Activated CD4-positive, alpha-beta T cell treated with anti-CD3 and anti-CD28 coated beads for 1 hour (primary cell): ENCODE measurements around the gene FEZ2.

Experiments
- DNase-seq: peaks from one replicate; pipeline ENCODE4 v3.0.0-alpha.2; 2020

FEZ2 gene

GRCh38 chr2:36526226-36526625 is 71.7 kb downstream of the FEZ2 start:
- no peak for DNase-seq

DNA sequence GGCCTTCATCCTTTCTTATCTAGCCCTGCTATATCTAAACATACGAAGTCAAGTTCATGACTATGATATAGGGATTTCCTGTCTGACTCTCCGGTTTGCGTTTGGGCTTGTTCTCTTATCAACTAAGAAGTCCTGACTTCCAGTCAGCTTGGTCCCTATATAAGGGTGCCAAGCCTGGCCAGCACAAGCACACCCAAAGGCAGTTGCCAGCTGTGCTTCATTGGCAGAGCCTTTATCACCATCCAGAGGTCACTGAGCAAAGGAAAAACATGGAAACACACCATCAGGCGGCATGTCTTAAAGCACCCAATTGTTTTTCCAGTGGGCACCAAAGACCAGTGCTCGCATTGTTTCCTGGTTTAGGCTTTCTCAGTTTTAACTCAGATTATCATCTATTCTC is 72.7 kb downstream of the FEZ2 start:
- DNase-seq, result no peak

GRCh38 chr2:36523153-36523552 is 74.8 kb downstream of the FEZ2 start:
- DNase-seq, result no peak

GRCh38 chr2:36520431-36520830 is 77.5 kb downstream of the FEZ2 start:
- DNase-seq, result no peak

DNA sequence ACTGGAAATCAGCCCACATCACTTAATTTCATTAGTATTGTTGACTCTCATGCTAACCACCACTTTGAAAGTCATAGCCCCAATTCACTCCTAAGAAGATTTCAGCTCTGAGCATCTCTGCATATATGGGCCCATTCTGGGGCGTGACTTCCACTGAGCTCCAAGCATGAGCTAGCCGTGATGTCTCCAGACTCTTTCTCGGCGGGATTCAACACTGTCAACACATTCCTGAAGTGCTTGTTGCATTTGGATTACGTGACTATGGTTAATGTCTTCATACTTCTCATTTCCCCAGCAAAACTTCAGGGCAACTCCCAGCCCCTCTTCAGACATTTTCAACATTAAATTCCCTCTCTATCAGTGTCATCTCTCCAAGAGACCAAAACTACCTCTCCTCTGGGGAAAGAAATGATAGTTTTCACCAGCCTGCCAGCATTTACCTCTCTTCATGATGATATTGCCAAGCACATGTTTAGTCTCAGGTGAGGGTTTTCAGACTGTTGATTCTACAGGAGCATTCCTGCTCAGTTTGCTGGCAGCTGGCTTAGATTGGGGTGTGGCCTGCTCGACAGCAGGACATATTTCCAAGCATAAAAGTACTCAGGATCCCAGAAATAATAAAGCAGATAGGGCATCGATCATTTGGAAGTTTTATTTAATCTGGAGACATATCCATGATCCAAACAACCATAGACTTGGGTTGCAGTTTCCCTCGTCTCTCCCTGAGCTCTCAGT is 81.7 kb downstream of the FEZ2 start:
- DNase-seq, result no peak

GRCh38 chr2:36515538-36515937 is 82.4 kb downstream of the FEZ2 start:
- no peak for DNase-seq

DNA sequence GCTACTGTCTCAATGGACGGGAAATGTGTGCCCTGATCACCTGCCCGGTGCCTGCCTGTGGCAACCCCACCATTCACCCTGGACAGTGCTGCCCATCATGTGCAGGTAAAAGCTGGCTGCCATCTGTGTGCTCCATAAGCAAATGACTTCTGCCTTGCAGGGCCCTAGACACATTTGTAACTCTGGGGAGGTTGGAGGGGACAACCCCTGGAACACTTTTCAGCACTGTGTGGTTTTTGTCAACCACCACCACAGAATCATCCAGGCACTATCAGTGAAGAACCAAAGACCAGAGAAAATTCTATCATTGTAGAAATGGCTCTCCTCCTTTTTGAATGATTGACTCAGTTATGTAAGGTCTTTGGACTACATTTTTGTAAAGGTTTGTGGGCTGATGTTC is 84.3 kb downstream of the FEZ2 start:
- no peak for DNase-seq

- DNase-seq, result no peak
Observed at GRCh38 chr2:36512705-36513104, 85.3 kb downstream of the FEZ2 start.

GRCh38 chr2:36511858-36512603 is 85.9 kb downstream of the FEZ2 start:
- no peak for DNase-seq

DNA sequence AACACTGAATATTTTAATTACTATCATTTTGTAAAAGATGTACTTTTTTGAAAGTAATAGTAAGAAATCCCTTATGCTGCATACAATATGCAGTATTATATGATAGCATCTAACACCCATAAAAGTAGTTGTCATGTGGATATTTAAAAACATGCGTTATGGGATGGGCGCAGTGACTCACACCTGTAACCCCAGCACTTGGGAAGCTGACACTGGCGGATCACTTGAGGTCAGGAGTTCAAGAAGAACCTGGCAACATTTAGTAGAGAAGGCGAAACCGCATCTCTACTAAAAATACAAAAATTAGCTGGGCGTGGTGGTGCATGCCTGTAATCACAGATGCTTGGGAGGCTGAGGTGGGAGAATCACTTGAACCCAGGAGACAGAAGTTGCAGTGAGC is 88.9 kb downstream of the FEZ2 start:
- no peak for DNase-seq

DNA sequence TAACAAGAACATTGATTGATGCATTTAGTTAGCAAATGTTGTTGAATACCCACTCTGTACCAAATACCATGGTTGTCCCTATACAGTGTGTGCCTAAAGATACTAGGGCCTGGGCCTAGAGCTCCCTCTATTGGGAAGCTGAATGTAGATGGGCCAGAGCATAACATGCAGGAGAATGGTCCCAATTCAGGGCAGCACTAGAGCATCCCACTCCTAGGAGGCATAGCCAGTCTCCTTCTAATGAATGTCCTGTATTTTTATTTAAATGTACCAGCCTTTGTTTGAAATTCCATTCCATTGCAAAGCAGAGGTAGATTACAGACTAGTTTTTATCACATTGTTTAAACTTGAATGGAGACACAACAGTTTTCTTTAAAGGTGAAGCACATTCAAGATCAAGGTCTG is 90.6 kb downstream of the FEZ2 start:
- no peak for DNase-seq
